ENCODE results near the gene TDRD12. TPM values are rescaled to one million over a fixed set of nuclear protein-coding genes. Genes with fewer than 3 reads are reported as not detected.

The TDRD12 gene
- total RNA-seq, 2 experiments from 2014 or later: 0.14 to 0.22 TPM

- peaks cover 14% of the 10 kb centered on the region for H3K4me1 Mint-ChIP-seq (ENCODE audit: low read depth)
- ChIA-PET POLR2A (interaction anchor here (0.7 kb wide), 1 partner anchor 11 kb away, joined by 5 read pairs; the partner anchor contains the start of gene RGS9BP), CTCF (no interaction called here)
- H3K4me3 Mint-ChIP-seq: no peak overlapping the region
- Histone ChIP-seq H3K27ac (ENCODE audit: low read depth in 1 of 2, low read length in 2 of 2) (no peak overlapping the region), H3K36me3 (ENCODE audit: insufficient read depth, low read length) (no peaks in the 10 kb centered on the region), H3K4me1 (ENCODE audit: insufficient read depth, low read length) (peaks cover 13% of the 10 kb centered on the region), H3K27me3 (ENCODE audit: control insufficient read depth in 1 of 2, insufficient read depth in 2 of 2, low read length in 2 of 2) (no peaks in the 10 kb centered on the region), H3K4me3 (ENCODE audit: low read length) (no peak overlapping the region), H3K9me3 (ENCODE audit: control insufficient read depth in 1 of 2, insufficient read depth in 1 of 2, low read length in 2 of 2) (no peaks in the 10 kb centered on the region)
- no peak for DNase-seq
- no peak overlapping the region for H3K27ac Mint-ChIP-seq
- no peaks in the 10 kb centered on the region for H3K27me3 Mint-ChIP-seq
- no peaks in the 10 kb centered on the region for H3K9me3 Mint-ChIP-seq
- intact Hi-C loops (cut with DNase I, micrococcal nuclease): no loop called here
- no peaks in the 10 kb centered on the region for H3K36me3 Mint-ChIP-seq (ENCODE audit: low read depth)
- ATAC-seq (ENCODE audit: poor library complexity): no peak
- TF ChIP-seq, protein P1, sequence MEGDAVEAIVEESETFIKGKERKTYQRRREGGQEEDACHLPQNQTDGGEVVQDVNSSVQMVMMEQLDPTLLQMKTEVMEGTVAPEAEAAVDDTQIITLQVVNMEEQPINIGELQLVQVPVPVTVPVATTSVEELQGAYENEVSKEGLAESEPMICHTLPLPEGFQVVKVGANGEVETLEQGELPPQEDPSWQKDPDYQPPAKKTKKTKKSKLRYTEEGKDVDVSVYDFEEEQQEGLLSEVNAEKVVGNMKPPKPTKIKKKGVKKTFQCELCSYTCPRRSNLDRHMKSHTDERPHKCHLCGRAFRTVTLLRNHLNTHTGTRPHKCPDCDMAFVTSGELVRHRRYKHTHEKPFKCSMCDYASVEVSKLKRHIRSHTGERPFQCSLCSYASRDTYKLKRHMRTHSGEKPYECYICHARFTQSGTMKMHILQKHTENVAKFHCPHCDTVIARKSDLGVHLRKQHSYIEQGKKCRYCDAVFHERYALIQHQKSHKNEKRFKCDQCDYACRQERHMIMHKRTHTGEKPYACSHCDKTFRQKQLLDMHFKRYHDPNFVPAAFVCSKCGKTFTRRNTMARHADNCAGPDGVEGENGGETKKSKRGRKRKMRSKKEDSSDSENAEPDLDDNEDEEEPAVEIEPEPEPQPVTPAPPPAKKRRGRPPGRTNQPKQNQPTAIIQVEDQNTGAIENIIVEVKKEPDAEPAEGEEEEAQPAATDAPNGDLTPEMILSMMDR (IDR thresholded peaks at IDR 0.05): no peak
Measured at GRCh38 chr19:32686847-32687475, 32.6 kb upstream of the TDRD12 start.

DNA sequence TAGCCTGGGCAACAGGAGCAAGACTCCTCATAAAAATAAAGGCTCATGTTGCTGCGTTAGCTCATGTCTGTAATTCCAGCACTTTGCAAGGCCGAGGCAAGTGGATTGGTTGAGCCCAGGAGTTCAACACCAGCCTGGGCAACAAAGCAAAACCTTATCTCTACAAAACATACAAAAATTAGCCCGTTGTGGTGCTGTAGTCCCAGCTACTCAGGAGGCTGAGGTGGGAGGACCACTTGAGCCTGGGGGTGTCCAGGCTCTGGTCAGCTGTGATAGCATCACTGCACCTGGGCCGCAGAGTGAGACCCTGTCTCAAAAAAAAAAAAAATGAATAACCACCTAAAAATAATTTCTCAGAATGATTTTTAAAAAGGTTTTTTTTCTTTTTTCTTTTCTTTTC, 31.9 kb upstream of the TDRD12 start:
- H3K9me3 ChIP-seq (ENCODE audit: control insufficient read depth in 1 of 2, insufficient read depth in 1 of 2, low read length in 2 of 2): no peaks in the 10 kb centered on the region
- H3K4me1 Mint-ChIP-seq (ENCODE audit: low read depth): peaks cover 15% of the 10 kb centered on the region
- H3K4me3 Mint-ChIP-seq: no peak overlapping the region
- H3K4me1 ChIP-seq (ENCODE audit: insufficient read depth, low read length): peaks cover 15% of the 10 kb centered on the region
- no peak overlapping the region for H3K27ac ChIP-seq (ENCODE audit: low read depth in 1 of 2, low read length in 2 of 2)
- no peaks in the 10 kb centered on the region for H3K27me3 ChIP-seq (ENCODE audit: control insufficient read depth in 1 of 2, insufficient read depth in 2 of 2, low read length in 2 of 2)
- H3K36me3 Mint-ChIP-seq (ENCODE audit: low read depth): peaks cover 2% of the 10 kb centered on the region
- TF ChIP-seq, protein P1 (IDR thresholded peaks at IDR 0.05): no peak
- ATAC-seq (ENCODE audit: poor library complexity) (no peak), DNase-seq (no peak)
- ChIA-PET POLR2A (no interaction called here), CTCF (interaction anchor here (0.7 kb wide), 1 partner anchor 12 kb away, joined by 3 read pairs; the partner anchor contains the start of gene RGS9BP)
- no peak overlapping the region for H3K4me3 ChIP-seq (ENCODE audit: low read length)
- H3K27ac Mint-ChIP-seq: no peak overlapping the region
- no peaks in the 10 kb centered on the region for H3K36me3 ChIP-seq (ENCODE audit: insufficient read depth, low read length)
- intact Hi-C loops (cut with DNase I, micrococcal nuclease): no loop called here
- H3K9me3 Mint-ChIP-seq: no peaks in the 10 kb centered on the region
- H3K27me3 Mint-ChIP-seq: no peaks in the 10 kb centered on the region

DNA sequence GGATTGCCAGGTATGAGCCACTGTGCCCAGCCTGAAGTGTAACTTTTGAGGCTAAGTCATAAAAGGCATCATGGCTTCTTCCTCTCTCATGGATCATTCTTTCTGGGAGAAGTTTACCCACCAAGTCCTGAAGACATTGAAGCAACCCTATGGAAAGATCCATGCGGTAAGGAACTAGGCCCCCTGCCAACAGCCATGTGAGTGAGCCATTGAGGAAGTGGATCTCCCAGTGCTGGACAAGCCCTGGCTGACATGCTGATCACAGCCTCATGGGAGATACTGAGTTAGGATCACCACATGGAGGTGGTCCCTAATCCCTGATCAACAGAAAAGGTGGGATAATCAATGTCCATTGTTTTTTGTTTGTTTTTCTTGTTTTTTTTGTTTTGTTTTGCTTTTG, 31.3 kb upstream of the TDRD12 start:
- Mint-ChIP-seq H3K27me3 (no peaks in the 10 kb centered on the region), H3K4me3 (no peak overlapping the region), H3K4me1 (ENCODE audit: low read depth) (peaks cover 22% of the 10 kb centered on the region), H3K9me3 (no peaks in the 10 kb centered on the region), H3K36me3 (ENCODE audit: low read depth) (peaks cover 8% of the 10 kb centered on the region), H3K27ac (no peak overlapping the region)
- Histone ChIP-seq H3K9me3 (ENCODE audit: control insufficient read depth in 1 of 2, insufficient read depth in 1 of 2, low read length in 2 of 2) (no peaks in the 10 kb centered on the region), H3K4me3 (ENCODE audit: low read length) (no peak overlapping the region), H3K4me1 (ENCODE audit: insufficient read depth, low read length) (peaks cover 21% of the 10 kb centered on the region), H3K27ac (ENCODE audit: low read depth in 1 of 2, low read length in 2 of 2) (no peak overlapping the region), H3K36me3 (ENCODE audit: insufficient read depth, low read length) (no peaks in the 10 kb centered on the region), H3K27me3 (ENCODE audit: control insufficient read depth in 1 of 2, insufficient read depth in 2 of 2, low read length in 2 of 2) (no peaks in the 10 kb centered on the region)
- CTCF ChIA-PET: no interaction called here
- no peak for ATAC-seq (ENCODE audit: poor library complexity)
- no peak for DNase-seq
- intact Hi-C loops (cut with DNase I, micrococcal nuclease): no loop called here
- POLR2A ChIA-PET: no interaction called here
- TF ChIP-seq, protein P1 (IDR thresholded peaks at IDR 0.05): no peak
